Mesothelial cell of epicardium (in vitro differentiated cells): Measurements from ENCODE around the gene GLP2R. TPM values are rescaled to one million over a fixed set of nuclear protein-coding genes. Genes with fewer than 3 reads are reported as not detected.

Experiments
- DNase-seq, 2 experiments: peaks; one replicate each; pipeline ENCODE4 v3.0.0; 2021; ENCODE audit warnings: low spot score in 2 of 2; ENCODE audit not compliant: unreplicated experiment in 2 of 2
- H3K27ac Mint-ChIP-seq: 2 replicates; pipeline ENCODE4 v1.8.0; 2021; ENCODE audit warnings: mixed read lengths
- H3K27me3 Mint-ChIP-seq: 2 replicates; pipeline ENCODE4 v1.8.0; 2021; ENCODE audit warnings: low read depth, mixed read lengths
- H3K36me3 Mint-ChIP-seq: 2 replicates; pipeline ENCODE4 v1.8.0; 2021; ENCODE audit warnings: mixed read lengths
- H3K4me1 Mint-ChIP-seq: 2 replicates; pipeline ENCODE4 v1.8.0; 2021; ENCODE audit warnings: mixed read lengths
- H3K4me3 Mint-ChIP-seq: 2 replicates; pipeline ENCODE4 v1.8.0; 2021; ENCODE audit warnings: mild to moderate bottlenecking, moderate library complexity, mixed read lengths
- H3K9me3 Mint-ChIP-seq: 2 replicates; pipeline ENCODE4 v1.8.0; 2021; ENCODE audit warnings: mixed read lengths
- total RNA-seq: library from RNA; stranded (reverse); gene quantifications from 3 replicates; pipeline ENCODE4 v1.2.1, GENCODE V29; 2021
- TF ChIP-seq, protein P1 (sequence below): fragments of 200-600 bp; sonication (generic); IDR thresholded peaks from one replicate; pipeline ENCODE4 v1.5.0; 2021; ENCODE audit warnings: antibody characterized with exemption; ENCODE audit not compliant: unreplicated experiment

GLP2R gene
- total RNA-seq, 1 donor from 2014 or later: 1.5 TPM

DNA sequence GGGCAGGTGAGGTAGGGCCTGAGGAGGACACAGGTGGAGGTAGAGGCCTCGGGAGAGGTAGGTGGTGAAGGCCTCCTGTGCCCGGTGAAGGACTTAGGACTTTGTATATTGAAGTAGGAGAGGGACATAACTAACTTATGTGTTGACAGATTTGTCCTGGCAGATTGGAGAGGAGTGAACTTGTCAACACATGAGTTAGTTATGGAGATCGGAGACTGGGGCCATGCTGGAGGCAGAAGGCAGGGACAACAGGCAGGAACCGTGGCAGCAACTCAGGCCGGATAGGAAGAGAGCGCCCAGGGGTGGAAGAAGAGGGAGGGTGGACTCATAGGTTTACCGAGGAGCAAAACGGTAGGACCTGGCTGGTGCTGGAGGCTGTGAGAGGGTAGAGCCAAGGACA is 18.4 kb downstream of the GLP2R start:
- peaks cover 13% of the 10 kb centered on the region for H3K27me3 Mint-ChIP-seq
- no peaks in the 10 kb centered on the region for H3K36me3 Mint-ChIP-seq
- no peak overlapping the region for H3K4me3 Mint-ChIP-seq
- no peak for DNase-seq
- no peaks in the 10 kb centered on the region for H3K4me1 Mint-ChIP-seq
- no peak overlapping the region for H3K27ac Mint-ChIP-seq
- no peaks in the 10 kb centered on the region for H3K9me3 Mint-ChIP-seq
- TF ChIP-seq, protein P1, sequence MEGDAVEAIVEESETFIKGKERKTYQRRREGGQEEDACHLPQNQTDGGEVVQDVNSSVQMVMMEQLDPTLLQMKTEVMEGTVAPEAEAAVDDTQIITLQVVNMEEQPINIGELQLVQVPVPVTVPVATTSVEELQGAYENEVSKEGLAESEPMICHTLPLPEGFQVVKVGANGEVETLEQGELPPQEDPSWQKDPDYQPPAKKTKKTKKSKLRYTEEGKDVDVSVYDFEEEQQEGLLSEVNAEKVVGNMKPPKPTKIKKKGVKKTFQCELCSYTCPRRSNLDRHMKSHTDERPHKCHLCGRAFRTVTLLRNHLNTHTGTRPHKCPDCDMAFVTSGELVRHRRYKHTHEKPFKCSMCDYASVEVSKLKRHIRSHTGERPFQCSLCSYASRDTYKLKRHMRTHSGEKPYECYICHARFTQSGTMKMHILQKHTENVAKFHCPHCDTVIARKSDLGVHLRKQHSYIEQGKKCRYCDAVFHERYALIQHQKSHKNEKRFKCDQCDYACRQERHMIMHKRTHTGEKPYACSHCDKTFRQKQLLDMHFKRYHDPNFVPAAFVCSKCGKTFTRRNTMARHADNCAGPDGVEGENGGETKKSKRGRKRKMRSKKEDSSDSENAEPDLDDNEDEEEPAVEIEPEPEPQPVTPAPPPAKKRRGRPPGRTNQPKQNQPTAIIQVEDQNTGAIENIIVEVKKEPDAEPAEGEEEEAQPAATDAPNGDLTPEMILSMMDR: no peak

DNA sequence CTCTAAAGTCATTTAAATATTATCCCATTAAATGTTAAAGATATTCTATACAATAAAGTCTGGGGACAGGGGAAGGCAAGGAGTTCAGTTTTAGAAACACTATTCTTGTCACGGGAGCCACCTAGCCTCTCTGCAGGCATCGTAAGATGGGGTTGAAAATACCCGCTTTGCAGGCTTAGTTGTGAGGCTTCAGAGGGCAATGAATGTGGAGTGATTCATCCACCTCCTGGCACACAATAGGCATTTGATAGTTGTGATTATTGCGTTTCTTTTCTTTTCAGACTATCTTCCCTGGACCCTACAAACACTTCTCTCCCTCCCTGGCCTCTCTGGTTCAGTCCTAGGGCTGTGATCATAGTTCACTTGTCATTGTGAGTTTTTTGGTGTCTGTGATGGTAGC is 19.6 kb downstream of the GLP2R start:
- H3K4me3 Mint-ChIP-seq: no peak overlapping the region
- TF ChIP-seq, protein P1: no peak
- H3K9me3 Mint-ChIP-seq: no peaks in the 10 kb centered on the region
- no peak for DNase-seq
- H3K4me1 Mint-ChIP-seq: no peaks in the 10 kb centered on the region
- no peak overlapping the region for H3K27ac Mint-ChIP-seq
- H3K27me3 Mint-ChIP-seq: peaks cover 8% of the 10 kb centered on the region
- no peaks in the 10 kb centered on the region for H3K36me3 Mint-ChIP-seq

DNA sequence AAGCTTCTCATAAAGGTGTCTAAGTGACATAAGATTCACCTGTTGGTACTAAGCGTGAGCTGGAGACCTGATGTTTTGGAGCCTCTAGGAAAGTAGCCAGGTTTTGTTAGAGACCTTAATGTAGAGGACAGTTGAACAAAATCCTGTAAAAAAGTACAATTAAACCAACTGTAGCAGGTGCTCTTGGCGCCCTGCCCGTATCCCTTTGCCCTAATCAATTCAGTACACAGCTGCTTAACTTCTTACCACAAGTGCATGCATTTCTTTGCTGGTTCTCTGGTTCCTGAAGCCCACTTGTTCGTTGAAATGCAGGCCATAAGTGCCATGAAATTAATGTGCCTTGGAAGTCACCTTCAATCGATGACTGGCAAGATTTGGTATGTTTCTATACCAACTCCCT is 24.4 kb downstream of the GLP2R start:
- Mint-ChIP-seq H3K4me1 (no peaks in the 10 kb centered on the region), H3K27ac (no peak overlapping the region), H3K9me3 (peaks cover 5% of the 10 kb centered on the region), H3K27me3 (peaks cover 16% of the 10 kb centered on the region), H3K4me3 (no peak overlapping the region), H3K36me3 (no peaks in the 10 kb centered on the region)
- DNase-seq: no peak
- TF ChIP-seq, protein P1: no peak

DNA sequence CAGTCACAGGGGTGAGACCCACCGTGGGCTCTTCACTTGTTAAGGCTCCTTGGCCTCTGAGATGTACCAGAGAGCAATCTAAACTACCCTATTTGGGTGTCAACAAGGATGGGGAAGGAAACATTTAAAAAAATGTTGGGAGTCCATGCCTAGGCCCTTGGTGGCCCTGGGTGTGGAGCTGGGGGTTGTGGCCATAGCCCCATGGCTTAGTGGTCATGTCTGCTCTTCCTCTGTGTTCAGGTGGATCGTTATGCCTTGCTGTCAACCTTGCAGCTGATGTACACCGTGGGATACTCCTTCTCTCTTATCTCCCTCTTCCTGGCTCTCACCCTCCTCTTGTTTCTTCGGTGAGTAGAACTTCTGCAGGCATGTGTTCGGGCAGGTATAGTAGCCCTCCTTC is 28.5 kb downstream of the GLP2R start:
- Mint-ChIP-seq H3K36me3 (no peaks in the 10 kb centered on the region), H3K4me3 (no peak overlapping the region), H3K9me3 (peaks cover 19% of the 10 kb centered on the region), H3K27ac (no peak overlapping the region), H3K27me3 (peaks cover 14% of the 10 kb centered on the region), H3K4me1 (no peaks in the 10 kb centered on the region)
- DNase-seq: no peak
- TF ChIP-seq, protein P1: no peak

DNA sequence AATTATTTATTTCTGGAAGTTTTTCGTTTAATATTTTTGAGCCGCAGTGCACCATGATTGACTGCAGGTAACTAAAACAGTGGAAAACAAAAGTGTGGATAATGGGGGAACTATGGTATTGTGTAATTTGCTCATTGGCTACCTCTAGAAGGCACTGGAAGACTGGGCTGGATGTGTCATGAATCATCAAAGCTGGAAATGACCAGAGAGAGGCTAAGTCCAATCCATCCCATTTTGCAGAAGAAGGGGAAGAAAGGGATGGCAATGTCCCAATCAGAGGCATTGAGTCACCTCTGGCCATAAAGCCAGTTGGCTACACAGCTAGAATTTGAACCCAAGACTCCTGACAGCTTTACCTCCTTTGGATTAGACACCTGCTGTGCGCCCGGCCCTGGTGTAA is 29.3 kb downstream of the GLP2R start:
- no peak for DNase-seq
- H3K4me1 Mint-ChIP-seq: no peaks in the 10 kb centered on the region
- peaks cover 14% of the 10 kb centered on the region for H3K27me3 Mint-ChIP-seq
- H3K9me3 Mint-ChIP-seq: peaks cover 19% of the 10 kb centered on the region
- no peaks in the 10 kb centered on the region for H3K36me3 Mint-ChIP-seq
- no peak overlapping the region for H3K27ac Mint-ChIP-seq
- TF ChIP-seq, protein P1: no peak
- H3K4me3 Mint-ChIP-seq: no peak overlapping the region

DNA sequence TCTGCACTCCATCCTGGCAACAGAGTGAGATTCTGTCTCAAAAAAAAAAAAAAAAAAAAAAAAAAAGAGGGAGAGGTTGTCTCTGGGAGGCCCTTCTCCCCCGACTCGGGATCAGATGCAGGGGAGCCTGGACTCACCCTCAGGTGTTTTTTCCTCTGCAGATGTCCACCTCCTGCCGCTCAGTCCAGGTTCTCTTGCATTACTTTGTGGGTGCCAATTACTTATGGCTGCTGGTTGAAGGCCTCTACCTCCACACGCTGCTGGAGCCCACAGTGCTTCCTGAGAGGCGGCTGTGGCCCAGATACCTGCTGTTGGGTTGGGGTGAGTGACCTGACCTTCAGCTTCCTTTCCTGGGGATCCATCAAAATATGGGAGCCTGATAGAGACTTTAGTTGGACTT is 34.1 kb downstream of the GLP2R start:
- TF ChIP-seq, protein P1: no peak

More for the DNA sequence above, 34.1 kb downstream of the GLP2R start:
- Mint-ChIP-seq H3K27me3 (peaks cover 17% of the 10 kb centered on the region), H3K27ac (no peak overlapping the region), H3K4me1 (no peaks in the 10 kb centered on the region), H3K4me3 (no peak overlapping the region), H3K36me3 (no peaks in the 10 kb centered on the region), H3K9me3 (peaks cover 25% of the 10 kb centered on the region)
- no peak for DNase-seq
